HCT116 (cell line): Measurements from ENCODE around the gene CGB1.

Experiments
- EZH2 ChIP-seq: fragments of 200-600 bp; sonication (generic); IDR thresholded peaks from 2 replicates; pipeline ENCODE4 v1.6.1; 2017; ENCODE audit warnings: antibody characterized with exemption, mixed run types
- JUND ChIP-seq: IDR thresholded peaks from 2 replicates; pipeline ENCODE4 v1.6.1; 2012
- POLR2A ChIP-seq: IDR thresholded peaks from 2 replicates; pipeline ENCODE4 v1.7.0; 2011; ENCODE audit warnings: borderline replicate concordance; ENCODE audit not compliant: insufficient read depth, insufficient read length; ENCODE audit errors: extremely low read depth
- POLR2AphosphoS5 ChIP-seq: IDR thresholded peaks from 2 replicates; pipeline ENCODE4 v1.6.1; 2011; ENCODE audit warnings: mild to moderate bottlenecking, low read depth, low read length, moderate library complexity
- TF ChIP-seq, protein P1 (sequence below), 3 experiments: fragments of 200-600 bp in 1 of 3; sonication (generic) in 1 of 3; IDR thresholded peaks in 2 of 3; conservative IDR thresholded peaks in 1 of 3; 2 replicates each; pipeline ENCODE4 v1.5.1; 2012 to 2017; ENCODE audit warnings: low read depth in 2 of 3, low read length in 2 of 3, antibody characterized with exemption in 1 of 3, borderline replicate concordance in 1 of 3, control low read depth in 1 of 3, mild to moderate bottlenecking in 1 of 3, mixed read lengths in 1 of 3, mixed run types in 1 of 3, moderate library complexity in 1 of 3; ENCODE audit not compliant: insufficient read depth in 1 of 3

DNA sequence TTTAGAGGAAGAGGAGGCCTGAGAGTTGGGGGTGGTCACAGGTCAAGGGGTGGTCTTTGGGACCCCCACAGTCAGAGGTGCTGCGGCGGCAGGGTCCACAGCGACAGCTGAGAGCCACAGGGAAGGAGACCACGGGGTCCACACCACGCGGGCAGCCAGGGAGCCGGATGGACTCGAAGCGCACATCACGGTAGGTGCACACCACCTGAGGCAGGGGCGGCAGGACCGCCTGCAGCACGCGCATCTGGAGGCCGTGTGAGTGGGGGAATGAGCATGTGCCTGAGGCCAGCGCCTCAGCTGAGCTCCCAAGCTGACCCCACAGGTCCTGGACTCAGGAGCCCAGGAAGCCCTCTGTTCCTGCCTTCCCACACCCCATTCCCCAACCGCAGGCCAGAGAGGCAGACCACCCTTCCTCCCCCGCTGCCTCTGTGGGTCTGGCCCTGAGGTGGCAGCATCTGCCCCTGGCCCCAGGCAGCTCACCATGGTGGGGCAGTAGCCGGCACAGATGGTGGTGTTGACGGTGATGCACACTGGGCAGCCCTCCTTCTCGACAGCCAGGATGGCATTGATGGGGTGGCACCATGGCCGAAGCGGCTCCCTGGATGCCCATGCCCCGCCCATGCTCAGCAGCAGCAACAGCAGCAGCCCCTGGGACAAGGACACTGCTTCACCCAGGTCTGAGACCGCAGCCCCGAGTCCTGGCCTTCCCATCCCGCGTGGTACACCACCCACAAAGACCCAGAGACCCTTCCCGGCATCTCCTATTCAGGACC is 20.4 kb downstream of the CGB1 start:
- TF ChIP-seq, protein P1, sequence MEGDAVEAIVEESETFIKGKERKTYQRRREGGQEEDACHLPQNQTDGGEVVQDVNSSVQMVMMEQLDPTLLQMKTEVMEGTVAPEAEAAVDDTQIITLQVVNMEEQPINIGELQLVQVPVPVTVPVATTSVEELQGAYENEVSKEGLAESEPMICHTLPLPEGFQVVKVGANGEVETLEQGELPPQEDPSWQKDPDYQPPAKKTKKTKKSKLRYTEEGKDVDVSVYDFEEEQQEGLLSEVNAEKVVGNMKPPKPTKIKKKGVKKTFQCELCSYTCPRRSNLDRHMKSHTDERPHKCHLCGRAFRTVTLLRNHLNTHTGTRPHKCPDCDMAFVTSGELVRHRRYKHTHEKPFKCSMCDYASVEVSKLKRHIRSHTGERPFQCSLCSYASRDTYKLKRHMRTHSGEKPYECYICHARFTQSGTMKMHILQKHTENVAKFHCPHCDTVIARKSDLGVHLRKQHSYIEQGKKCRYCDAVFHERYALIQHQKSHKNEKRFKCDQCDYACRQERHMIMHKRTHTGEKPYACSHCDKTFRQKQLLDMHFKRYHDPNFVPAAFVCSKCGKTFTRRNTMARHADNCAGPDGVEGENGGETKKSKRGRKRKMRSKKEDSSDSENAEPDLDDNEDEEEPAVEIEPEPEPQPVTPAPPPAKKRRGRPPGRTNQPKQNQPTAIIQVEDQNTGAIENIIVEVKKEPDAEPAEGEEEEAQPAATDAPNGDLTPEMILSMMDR (IDR thresholded peaks at IDR 0.05 in 2 of 3, conservative IDR thresholded peaks at IDR 0.05 in 1 of 3; ENCODE audit: borderline replicate concordance in 1 of 3, insufficient read depth in 1 of 3, low read depth in 2 of 3, low read length in 2 of 3): no peak
- TF ChIP-seq POLR2A (no peak), EZH2 (no peak), POLR2AphosphoS5 (no peak), JUND (no peak)
